Activated T-helper 17 cell treated with anti-CD3 and anti-CD28 coated beads, Interleukin-2, amount 50 U/mL, for 72 hours (primary cell): ENCODE measurements around the gene E2F4. TPM values are rescaled to one million over a fixed set of nuclear protein-coding genes. Genes with fewer than 3 reads are reported as not detected.
A peak's percentile ranks its signal among the peaks of the same experiment; 100 is the strongest.

Experiments used
- ATAC-seq: fragments of 150-1000 bp; cut with Tn5 transposase; replicated peaks from 2 replicates; pipeline ENCODE4 v1.10.0; 2021; ENCODE audit warnings: mild to moderate bottlenecking, moderate library complexity
- H3K27ac Mint-ChIP-seq: one replicate; pipeline ENCODE4 v1.8.0; 2022; ENCODE audit warnings: mixed read lengths
- H3K27me3 Mint-ChIP-seq: one replicate; pipeline ENCODE4 v1.8.0; 2022; ENCODE audit warnings: mixed read lengths
- H3K36me3 Mint-ChIP-seq: one replicate; pipeline ENCODE4 v1.8.0; 2022; ENCODE audit warnings: low read depth, mild to moderate bottlenecking, mixed read lengths
- H3K4me1 Mint-ChIP-seq: one replicate; pipeline ENCODE4 v1.8.0; 2022; ENCODE audit warnings: mixed read lengths
- H3K4me3 Mint-ChIP-seq: one replicate; pipeline ENCODE4 v1.8.0; 2022; ENCODE audit warnings: mild to moderate bottlenecking, mixed read lengths
- H3K9me3 Mint-ChIP-seq: one replicate; pipeline ENCODE4 v1.8.0; 2022; ENCODE audit warnings: mixed read lengths
- total RNA-seq, 2 donors: library from RNA; stranded (reverse); gene quantifications; one replicate each; pipeline ENCODE4 v1.2.3, GENCODE V29; 2022

The E2F4 gene
- total RNA-seq, 2 donors from 2014 or later: 90.0 to 141 TPM

DNA sequence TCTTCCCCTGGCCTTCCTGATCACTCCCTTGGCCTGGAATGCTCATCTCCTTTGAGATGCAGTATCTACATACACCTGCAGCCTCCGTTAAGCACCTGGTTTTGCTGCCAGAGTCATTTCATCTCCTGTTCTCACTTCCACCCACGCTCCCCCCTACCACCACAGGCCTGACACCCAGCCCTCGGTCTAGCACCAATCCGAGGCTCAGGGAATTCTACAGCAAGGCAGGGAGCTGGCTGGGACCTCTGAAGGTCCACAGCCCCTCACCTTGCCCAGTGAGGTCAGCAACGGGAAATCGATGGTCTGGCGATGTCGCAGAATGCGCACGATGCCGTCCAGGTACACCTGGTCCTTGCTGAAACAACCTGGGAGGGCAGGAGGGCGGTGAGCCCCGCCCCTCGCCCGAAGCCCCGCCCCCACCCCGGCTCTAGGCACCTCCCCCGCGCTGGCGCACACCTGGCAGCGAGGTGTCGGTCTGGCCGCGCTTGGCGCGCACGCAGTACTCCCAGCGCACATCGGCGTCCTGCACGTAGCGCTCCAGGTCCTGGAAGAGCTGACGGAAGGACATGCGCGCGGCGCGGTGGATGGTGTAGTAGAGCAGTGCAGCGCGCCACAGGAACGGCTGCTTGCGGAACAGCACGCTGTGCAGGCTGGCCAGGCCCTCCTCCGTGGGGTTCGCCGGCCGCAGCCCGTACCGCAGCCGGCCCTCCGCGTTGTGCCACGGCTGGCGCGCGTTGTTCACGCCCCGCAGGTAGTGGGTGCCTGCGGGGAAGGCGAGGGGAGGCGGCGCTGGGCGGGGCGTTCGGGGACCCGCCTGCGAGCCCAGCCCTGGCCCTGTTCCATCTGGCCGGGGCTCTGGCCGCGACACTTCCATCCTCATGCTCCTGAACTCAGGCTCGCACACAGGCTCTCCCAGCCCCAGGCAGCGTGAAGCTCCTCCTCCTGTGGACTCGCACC lies 13.9 kb upstream of the E2F4 start:
- ATAC-seq: peak; percentile 54
- Mint-ChIP-seq H3K9me3 (no peaks in the 10 kb centered on the region), H3K36me3 (peaks cover 57% of the 10 kb centered on the region), H3K4me1 (peaks cover 37% of the 10 kb centered on the region), H3K4me3 (peak overlapping the region; percentile 99), H3K27me3 (peaks cover 5% of the 10 kb centered on the region), H3K27ac (peak overlapping the region; percentile 56)

- Mint-ChIP-seq H3K27me3 (no peaks in the 10 kb centered on the region), H3K36me3 (peaks cover 42% of the 10 kb centered on the region), H3K9me3 (no peaks in the 10 kb centered on the region), H3K4me1 (peaks cover 28% of the 10 kb centered on the region), H3K27ac (no peak overlapping the region), H3K4me3 (peak overlapping the region; percentile 99)
- ATAC-seq: no peak
These were observed 12.4 kb upstream of the E2F4 start for GRCh38 chr16:67179421-67180080.

GRCh38 chr16:67180166-67180565 lies 11.8 kb upstream of the E2F4 start:
- Mint-ChIP-seq H3K9me3 (no peaks in the 10 kb centered on the region), H3K4me1 (peaks cover 29% of the 10 kb centered on the region), H3K27me3 (no peaks in the 10 kb centered on the region), H3K4me3 (no peak overlapping the region), H3K27ac (no peak overlapping the region), H3K36me3 (peaks cover 37% of the 10 kb centered on the region)
- ATAC-seq: no peak

GRCh38 chr16:67181346-67181745 lies 10.6 kb upstream of the E2F4 start:
- Mint-ChIP-seq H3K27me3 (no peaks in the 10 kb centered on the region), H3K27ac (no peak overlapping the region), H3K4me1 (peaks cover 27% of the 10 kb centered on the region), H3K4me3 (no peak overlapping the region), H3K9me3 (no peaks in the 10 kb centered on the region), H3K36me3 (peaks cover 28% of the 10 kb centered on the region)
- no peak for ATAC-seq

DNA sequence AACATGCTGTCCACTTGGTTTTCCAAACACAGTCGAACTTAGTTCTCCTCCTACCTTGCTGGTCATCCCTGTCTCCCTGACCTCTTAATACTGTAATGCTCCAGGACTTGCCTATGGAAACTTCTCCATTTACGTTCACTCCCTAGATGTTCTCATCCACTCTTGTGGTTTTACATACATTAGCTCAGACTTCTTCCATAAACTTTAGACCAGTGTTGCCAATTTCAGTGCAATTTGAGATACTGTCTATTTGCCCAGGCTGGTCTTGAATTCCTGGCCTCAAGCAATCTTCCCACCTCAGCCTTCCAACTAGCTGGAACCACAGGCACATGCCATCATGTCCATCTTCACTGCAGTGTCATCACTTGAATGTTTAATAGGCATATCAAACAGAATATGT lies 9.7 kb upstream of the E2F4 start:
- no peak for ATAC-seq
- Mint-ChIP-seq H3K4me3 (no peak overlapping the region), H3K27ac (no peak overlapping the region), H3K9me3 (no peaks in the 10 kb centered on the region), H3K27me3 (no peaks in the 10 kb centered on the region), H3K36me3 (peaks cover 19% of the 10 kb centered on the region), H3K4me1 (peaks cover 22% of the 10 kb centered on the region)

DNA sequence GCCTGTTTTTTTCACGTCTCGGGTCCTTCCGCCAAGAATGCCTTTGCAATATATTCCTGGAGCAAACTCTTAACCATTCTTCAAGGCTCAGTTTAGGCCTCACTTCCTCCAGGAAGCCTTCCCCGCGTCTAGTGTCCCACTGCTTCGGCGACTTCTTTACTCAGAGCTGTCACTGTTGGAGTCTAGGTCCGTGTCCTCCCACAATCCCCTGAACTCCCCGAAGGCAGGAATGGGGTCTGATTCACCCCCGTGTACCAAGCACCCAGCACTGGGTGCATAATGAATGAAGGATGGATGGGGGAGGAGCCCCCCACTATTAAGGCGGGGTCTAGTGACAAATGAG lies 8.7 kb upstream of the E2F4 start:
- H3K36me3 Mint-ChIP-seq: peaks cover 9% of the 10 kb centered on the region
- peaks cover 13% of the 10 kb centered on the region for H3K4me1 Mint-ChIP-seq
- no peak overlapping the region for H3K27ac Mint-ChIP-seq
- no peak overlapping the region for H3K4me3 Mint-ChIP-seq
- ATAC-seq: no peak
- no peaks in the 10 kb centered on the region for H3K27me3 Mint-ChIP-seq
- no peaks in the 10 kb centered on the region for H3K9me3 Mint-ChIP-seq

GRCh38 chr16:67183627-67184452 lies 8.1 kb upstream of the E2F4 start, which contains the start of gene MATCAP1:
TSS of gene MATCAP1 (minus strand) at chr16:67183963. CDS start at chr16:67180610, 3,353 bp downstream.
- Mint-ChIP-seq H3K27me3 (no peaks in the 10 kb centered on the region), H3K36me3 (peaks cover 7% of the 10 kb centered on the region), H3K27ac (no peak within 1 kb of the TSS), H3K4me1 (peaks cover 11% of the 10 kb centered on the region), H3K4me3 (no peak within 1 kb of the TSS), H3K9me3 (no peaks in the 10 kb centered on the region)
- ATAC-seq: peak; percentile 94

GRCh38 chr16:67184453-67184994 lies 7.4 kb upstream of the E2F4 start:
- peaks cover 5% of the 10 kb centered on the region for H3K36me3 Mint-ChIP-seq
- peak; percentile 15 for ATAC-seq
- no peaks in the 10 kb centered on the region for H3K27me3 Mint-ChIP-seq
- no peak overlapping the region for H3K4me3 Mint-ChIP-seq
- no peak overlapping the region for H3K27ac Mint-ChIP-seq
- H3K9me3 Mint-ChIP-seq: no peaks in the 10 kb centered on the region
- H3K4me1 Mint-ChIP-seq: peaks cover 8% of the 10 kb centered on the region

DNA sequence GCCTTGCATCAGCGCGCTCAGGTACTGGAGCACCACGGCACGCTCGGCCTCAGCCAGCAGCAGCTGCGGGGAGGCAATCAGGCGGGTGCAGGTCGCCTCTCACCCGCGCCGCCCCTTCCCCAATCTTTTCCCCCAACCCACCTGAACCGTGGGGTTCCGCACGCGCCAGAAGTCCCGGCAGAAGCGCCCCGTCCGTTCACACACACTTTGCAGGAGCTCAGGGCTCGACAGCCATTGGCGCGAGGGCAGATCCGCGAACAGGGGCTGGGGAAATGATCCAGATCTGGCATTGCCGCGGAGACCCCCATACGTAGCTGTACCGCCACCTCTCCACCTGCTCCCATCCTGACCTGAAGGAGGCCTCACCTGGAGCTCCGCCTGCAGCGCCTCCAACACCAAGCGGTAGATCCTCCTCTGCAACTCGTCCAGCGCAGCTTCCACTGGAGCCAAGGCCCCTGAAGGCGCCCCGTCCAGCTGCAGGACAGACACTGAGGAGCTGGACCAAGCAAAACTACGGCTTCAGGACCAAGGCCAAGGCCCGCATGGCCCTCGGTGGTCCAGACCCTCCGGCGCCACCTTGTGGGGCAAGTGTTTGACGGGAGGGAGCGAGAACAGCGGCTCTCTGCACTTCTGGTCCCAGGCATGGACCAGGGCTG lies 6.8 kb upstream of the E2F4 start:
- Mint-ChIP-seq H3K4me1 (peaks cover 8% of the 10 kb centered on the region), H3K4me3 (no peak overlapping the region), H3K27me3 (no peaks in the 10 kb centered on the region), H3K36me3 (peaks cover 5% of the 10 kb centered on the region), H3K9me3 (no peaks in the 10 kb centered on the region), H3K27ac (peak overlapping the region; percentile 65)
- ATAC-seq: peak; percentile 23

DNA sequence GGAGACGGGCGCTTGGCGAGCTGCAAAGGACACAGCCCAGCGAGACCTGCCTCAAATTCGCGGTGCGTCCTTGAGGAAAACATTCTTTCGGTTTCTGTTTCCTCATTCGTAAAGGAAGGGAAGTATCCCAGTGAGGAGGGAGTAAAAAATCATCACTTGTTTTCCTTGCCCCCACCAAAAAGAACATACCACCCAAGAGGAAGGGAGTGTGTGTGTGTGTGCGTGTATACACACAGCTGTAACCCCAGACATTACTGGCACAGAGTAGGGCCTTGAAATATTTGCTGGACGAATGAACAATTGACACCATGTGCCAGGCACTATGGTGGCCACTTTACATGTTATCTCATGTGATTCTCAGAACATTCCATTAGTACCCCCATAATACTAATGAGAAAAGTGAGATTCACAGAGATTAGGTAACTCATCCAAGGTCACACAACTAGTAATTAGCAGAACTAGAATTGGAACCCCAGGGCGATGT lies 6.3 kb upstream of the E2F4 start:
- ATAC-seq: no peak
- H3K4me3 Mint-ChIP-seq: no peak overlapping the region

DNA sequence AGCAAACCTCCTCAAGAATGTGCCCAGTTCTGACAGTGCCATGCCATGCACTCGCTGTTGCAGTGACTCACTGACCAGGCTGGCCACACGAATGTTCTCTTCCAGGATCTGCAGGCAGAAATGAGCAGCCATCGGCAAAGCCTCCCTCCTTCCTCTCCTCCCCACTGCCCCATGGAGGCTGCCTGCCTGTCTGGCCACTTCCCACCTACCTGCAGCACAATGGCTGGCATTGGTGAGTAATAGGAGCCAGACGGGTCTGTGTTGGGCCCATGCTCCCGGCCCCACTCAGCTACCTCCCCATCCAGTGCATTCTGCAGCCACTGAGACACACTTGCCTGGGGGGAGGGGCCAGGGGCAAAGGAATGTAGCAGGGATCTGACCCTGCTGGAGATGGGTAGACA lies 5.4 kb upstream of the E2F4 start:
- Mint-ChIP-seq H3K36me3 (peaks cover 5% of the 10 kb centered on the region), H3K27ac (no peak overlapping the region), H3K27me3 (no peaks in the 10 kb centered on the region), H3K9me3 (no peaks in the 10 kb centered on the region), H3K4me3 (no peak overlapping the region), H3K4me1 (peaks cover 13% of the 10 kb centered on the region)
- ATAC-seq: no peak

More for the DNA sequence above, 6.3 kb upstream of the E2F4 start:
- Mint-ChIP-seq H3K27ac (peak overlapping the region; percentile 65), H3K27me3 (no peaks in the 10 kb centered on the region), H3K9me3 (no peaks in the 10 kb centered on the region), H3K36me3 (peaks cover 5% of the 10 kb centered on the region), H3K4me1 (peaks cover 8% of the 10 kb centered on the region)

GRCh38 chr16:67187175-67187890 lies 4.6 kb upstream of the E2F4 start:
- no peaks in the 10 kb centered on the region for H3K27me3 Mint-ChIP-seq

DNA sequence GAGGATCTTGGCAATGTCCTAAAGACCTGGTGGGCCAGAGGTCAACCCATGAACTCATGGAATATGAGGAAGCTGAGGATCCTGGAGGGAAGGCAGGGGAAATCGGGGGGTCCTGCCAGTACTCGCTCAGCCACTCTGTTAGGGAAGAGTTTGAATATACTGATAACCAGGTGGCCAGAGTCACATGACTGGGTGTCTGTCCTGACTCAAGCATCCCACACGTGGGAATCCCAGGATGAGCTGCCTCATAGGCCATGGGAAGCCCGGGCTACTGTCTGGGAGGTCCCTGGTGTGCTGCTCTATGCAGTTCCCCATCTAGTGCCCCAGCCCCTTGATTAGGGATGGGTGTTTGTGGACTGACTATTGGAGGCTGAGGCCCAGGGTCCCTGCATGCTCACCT lies 3.6 kb upstream of the E2F4 start:
- no peak overlapping the region for H3K27ac Mint-ChIP-seq

More at GRCh38 chr16:67187175-67187890, 4.6 kb upstream of the E2F4 start:
- Mint-ChIP-seq H3K27ac (no peak overlapping the region), H3K4me3 (no peak overlapping the region), H3K4me1 (peaks cover 15% of the 10 kb centered on the region), H3K9me3 (no peaks in the 10 kb centered on the region), H3K36me3 (peaks cover 5% of the 10 kb centered on the region)
- ATAC-seq: no peak

More for the DNA sequence above, 3.6 kb upstream of the E2F4 start:
- Mint-ChIP-seq H3K27me3 (no peaks in the 10 kb centered on the region), H3K4me1 (peaks cover 15% of the 10 kb centered on the region), H3K9me3 (no peaks in the 10 kb centered on the region), H3K36me3 (peaks cover 15% of the 10 kb centered on the region), H3K4me3 (no peak overlapping the region)
- ATAC-seq: no peak
